Gastroesophageal sphincter (tissue), 4 donors: ENCODE data around the gene HOXC9. TPM values are rescaled to one million over a fixed set of nuclear protein-coding genes. Genes with fewer than 3 reads are reported as not detected.

Source experiments
- ATAC-seq: fragments of 150-250 bp; one replicate; pipeline ENCODE4 v1.9.1; 2016; ENCODE audit warnings: mild to moderate bottlenecking, moderate library complexity
- H3K27ac ChIP-seq, 4 donors: fragments of 200-600 bp; sonication (generic) in 3 of 4; 1 replicate in 3 of 4; 2 replicates in 1 of 4; pipeline ENCODE4 v1.5.1; 2016 to 2019
- H3K27me3 ChIP-seq: fragments of 200-600 bp; sonication (generic); one replicate; pipeline ENCODE4 v1.5.1; 2019
- H3K36me3 ChIP-seq, 2 donors: fragments of 200-600 bp; sonication (generic); one replicate each; pipeline ENCODE4 v1.5.1; 2019; ENCODE audit warnings: control low read depth in 1 of 2
- H3K4me1 ChIP-seq, 3 donors: fragments of 200-600 bp; sonication (generic); 1 replicate in 2 of 3; 2 replicates in 1 of 3; pipeline ENCODE4 v1.5.1; 2016 to 2019; ENCODE audit warnings: control low read depth in 2 of 3
- H3K4me3 ChIP-seq, 2 donors: fragments of 200-600 bp; sonication (generic); one replicate each; pipeline ENCODE4 v1.5.1; 2019; ENCODE audit warnings: mild to moderate bottlenecking in 1 of 2, moderate library complexity in 1 of 2
- H3K9me3 ChIP-seq, 3 donors: fragments of 200-600 bp; sonication (generic); one replicate each; pipeline ENCODE4 v1.5.1; 2017 to 2019; ENCODE audit warnings: control low read depth in 2 of 3
- CTCF ChIP-seq, 4 experiments: fragments of 200-600 bp in 2 of 4; fragments of 450-650 bp in 2 of 4; sonication (generic) in 1 of 4; IDR thresholded peaks; one replicate each; pipeline ENCODE4 v1.5.1; 2017 to 2019; ENCODE audit warnings: antibody characterized with exemption in 4 of 4, mild to moderate bottlenecking in 2 of 4, moderate library complexity in 2 of 4
- EP300 ChIP-seq: sonication (generic); formaldehyde crosslinking; IDR thresholded peaks from one replicate; pipeline ENCODE4 v1.6.1; 2017; ENCODE audit warnings: antibody characterized with exemption, mild to moderate bottlenecking
- POLR2A ChIP-seq, 2 donors: fragments of 450-650 bp; IDR thresholded peaks; one replicate each; pipeline ENCODE4 v1.6.1; 2017; ENCODE audit warnings: antibody characterized with exemption in 2 of 2, mild to moderate bottlenecking in 2 of 2, moderate library complexity in 1 of 2
- POLR2AphosphoS5 ChIP-seq: sonication (generic); formaldehyde crosslinking; IDR thresholded peaks from one replicate; pipeline ENCODE4 v1.6.1; 2017; ENCODE audit warnings: antibody characterized with exemption
- WGBS, 2 donors: methylation state at CpG; one replicate each; pipeline ENCODE4 v1.1.5; 2018; ENCODE audit warnings: low coverage in 1 of 2; 5-methylcytosine and 5-hydroxymethylcytosine counted together
- total RNA-seq, 4 donors: library from RNA; depleted of rRNA; stranded (reverse); fragments of >200 nt; gene quantifications; one replicate each; pipeline ENCODE4 v1.1.0, GENCODE V29; 2016

HOXC9 gene
- total RNA-seq, 4 donors from 2014 or later: not detected

GRCh38 chr12:54036620-54037359 lies 36.8 kb downstream of the HOXC9 start:
- Histone ChIP-seq H3K9me3 (peaks cover 0 to 4% (median 0%) of the 10 kb centered on the region in 3 donors), H3K36me3 (no peaks in the 10 kb centered on the region), H3K4me3 (no peak overlapping the region), H3K27ac (no peak overlapping the region), H3K27me3 (peaks cover 37% of the 10 kb centered on the region), H3K4me1 (peaks cover 0 to 44% (median 10%) of the 10 kb centered on the region in 3 donors)
- peak; percentile 9 for ATAC-seq
- no peak for TF ChIP-seq EP300
- TF ChIP-seq CTCF (IDR thresholded peaks at IDR 0.05): peak in 1 of 4 experiments; percentile 20
- no peak for TF ChIP-seq POLR2A (IDR thresholded peaks at IDR 0.05)
- peak; percentile 69 for TF ChIP-seq POLR2AphosphoS5
- 74 to 82% methylated on average over 3 of the region's 14 CpGs for WGBS, 2 donors

GRCh38 chr12:54037360-54038283 lies 37.7 kb downstream of the HOXC9 start:
- Histone ChIP-seq H3K27ac (peak overlapping the region in 2 of 4 donors; percentile 45 to 54), H3K27me3 (peaks cover 28% of the 10 kb centered on the region), H3K4me1 (peaks cover 0 to 39% (median 10%) of the 10 kb centered on the region in 3 donors), H3K9me3 (peaks cover 0 to under 1% (median 0%) of the 10 kb centered on the region in 3 donors), H3K36me3 (no peaks in the 10 kb centered on the region), H3K4me3 (no peak overlapping the region)
- no peak for ATAC-seq
- TF ChIP-seq EP300 (no peak), POLR2A (IDR thresholded peaks at IDR 0.05) (no peak), CTCF (IDR thresholded peaks at IDR 0.05) (no peak), POLR2AphosphoS5 (no peak)
- WGBS, 2 donors: 67 to 82% methylated on average over 11 of the region's 14 CpGs

GRCh38 chr12:54038284-54038870 lies 38.4 kb downstream of the HOXC9 start:
- no peaks in the 10 kb centered on the region for H3K36me3 ChIP-seq
- peaks cover 0 to 33% (median 10%) of the 10 kb centered on the region in 3 donors for H3K4me1 ChIP-seq
- WGBS, 2 donors: 100% methylated on average over 2 of the region's 5 CpGs; no CpG with 5 or more reads in 1 of the 2 donors

GRCh38 chr12:54038871-54039414 lies 39.0 kb downstream of the HOXC9 start:
- Histone ChIP-seq H3K27me3 (peaks cover 26% of the 10 kb centered on the region), H3K36me3 (no peaks in the 10 kb centered on the region), H3K4me1 (peaks cover 0 to 27% (median 9%) of the 10 kb centered on the region in 3 donors), H3K27ac (peak overlapping the region in 3 of 4 donors; percentile 45 to 54 (median 51)), H3K4me3 (peak overlapping the region in 1 of 2 donors; percentile 9), H3K9me3 (no peaks in the 10 kb centered on the region)
- no peak for TF ChIP-seq EP300
- TF ChIP-seq POLR2AphosphoS5: peak; percentile 48
- peak; percentile 38 for ATAC-seq
- 30 to 47% methylated on average over 2 to 4 of the region's 9 CpGs for WGBS, 2 donors

More at GRCh38 chr12:54038284-54038870, 38.4 kb downstream of the HOXC9 start:
- H3K4me3 ChIP-seq: no peak overlapping the region
- H3K9me3 ChIP-seq: no peaks in the 10 kb centered on the region
- H3K27me3 ChIP-seq: peaks cover 29% of the 10 kb centered on the region
- H3K27ac ChIP-seq: peak overlapping the region in 3 of 4 donors; percentile 22 to 54 (median 45)
- ATAC-seq: no peak
- no peak for TF ChIP-seq CTCF (IDR thresholded peaks at IDR 0.05)
- no peak for TF ChIP-seq EP300
- TF ChIP-seq POLR2AphosphoS5: no peak
- no peak for TF ChIP-seq POLR2A (IDR thresholded peaks at IDR 0.05)
